Measurements from ENCODE around the gene LRCH4. TPM values are rescaled to one million over a fixed set of nuclear protein-coding genes. Genes with fewer than 3 reads are reported as not detected.

The LRCH4 gene
- total RNA-seq, 1 experiment from 2014 or later, result 66.4 TPM

GRCh38 chr7:100570954-100571828 lies 14.7 kb downstream of the LRCH4 start:
- DNase-seq (ENCODE audit: low read depth, low spot score), result no peak
- in situ Hi-C loops (cut with HindIII; ENCODE audit: low pct_unique_long_range_greater_than_20kb, low sequenced_read_pairs), result no loop called here
- ATAC-seq, result no peak

More at GRCh38 chr7:100570954-100571828, 14.7 kb downstream of the LRCH4 start:
- no peak for TF ChIP-seq POLR2AphosphoS5 (IDR thresholded peaks at IDR 0.05; ENCODE audit: low read depth, low read length)
- TF ChIP-seq CTCF (IDR thresholded peaks at IDR 0.05), result no peak
- no peak for TF ChIP-seq TCF7L2 (IDR thresholded peaks at IDR 0.05; ENCODE audit: low read depth, low read length)
- TF ChIP-seq SIN3A (IDR thresholded peaks at IDR 0.05; ENCODE audit: borderline replicate concordance, insufficient read depth, low read depth, low read length), result no peak
- TF ChIP-seq, protein P1, sequence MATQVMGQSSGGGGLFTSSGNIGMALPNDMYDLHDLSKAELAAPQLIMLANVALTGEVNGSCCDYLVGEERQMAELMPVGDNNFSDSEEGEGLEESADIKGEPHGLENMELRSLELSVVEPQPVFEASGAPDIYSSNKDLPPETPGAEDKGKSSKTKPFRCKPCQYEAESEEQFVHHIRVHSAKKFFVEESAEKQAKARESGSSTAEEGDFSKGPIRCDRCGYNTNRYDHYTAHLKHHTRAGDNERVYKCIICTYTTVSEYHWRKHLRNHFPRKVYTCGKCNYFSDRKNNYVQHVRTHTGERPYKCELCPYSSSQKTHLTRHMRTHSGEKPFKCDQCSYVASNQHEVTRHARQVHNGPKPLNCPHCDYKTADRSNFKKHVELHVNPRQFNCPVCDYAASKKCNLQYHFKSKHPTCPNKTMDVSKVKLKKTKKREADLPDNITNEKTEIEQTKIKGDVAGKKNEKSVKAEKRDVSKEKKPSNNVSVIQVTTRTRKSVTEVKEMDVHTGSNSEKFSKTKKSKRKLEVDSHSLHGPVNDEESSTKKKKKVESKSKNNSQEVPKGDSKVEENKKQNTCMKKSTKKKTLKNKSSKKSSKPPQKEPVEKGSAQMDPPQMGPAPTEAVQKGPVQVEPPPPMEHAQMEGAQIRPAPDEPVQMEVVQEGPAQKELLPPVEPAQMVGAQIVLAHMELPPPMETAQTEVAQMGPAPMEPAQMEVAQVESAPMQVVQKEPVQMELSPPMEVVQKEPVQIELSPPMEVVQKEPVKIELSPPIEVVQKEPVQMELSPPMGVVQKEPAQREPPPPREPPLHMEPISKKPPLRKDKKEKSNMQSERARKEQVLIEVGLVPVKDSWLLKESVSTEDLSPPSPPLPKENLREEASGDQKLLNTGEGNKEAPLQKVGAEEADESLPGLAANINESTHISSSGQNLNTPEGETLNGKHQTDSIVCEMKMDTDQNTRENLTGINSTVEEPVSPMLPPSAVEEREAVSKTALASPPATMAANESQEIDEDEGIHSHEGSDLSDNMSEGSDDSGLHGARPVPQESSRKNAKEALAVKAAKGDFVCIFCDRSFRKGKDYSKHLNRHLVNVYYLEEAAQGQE (IDR thresholded peaks at IDR 0.05; ENCODE audit: insufficient read depth in 1 of 2, low read depth in 2 of 2, low read length in 1 of 2), result no peak
- H3K36me3 ChIP-seq (ENCODE audit: control insufficient read depth, insufficient read depth, low read length), result no peaks in the 10 kb centered on the region
- no peaks in the 10 kb centered on the region for H3K27me3 ChIP-seq (ENCODE audit: control insufficient read depth, insufficient read depth, low read length)
- peaks cover 44% of the 10 kb centered on the region for H3K4me1 ChIP-seq (ENCODE audit: control insufficient read depth, insufficient read depth, low read length)
- intact Hi-C loops (cut with micrococcal nuclease; ENCODE audit: unreplicated experiment), result no loop called here
- no peaks in the 10 kb centered on the region for H3K9me3 ChIP-seq (ENCODE audit: control insufficient read depth, insufficient read depth, low read depth, low read length)
- no peak overlapping the region for H3K4me3 ChIP-seq (ENCODE audit: low read depth in 2 of 2, low read length in 2 of 2)
- BruUV-seq (replicated peaks), result no TSS peak
- POLR2A ChIA-PET, result interaction anchor here (0.6 kb wide), 1 partner anchor 475 kb away, joined by 3 read pairs; no protein-coding TSS in a partner anchor
- CTCF ChIA-PET, result interaction anchor here (0.6 kb wide), 2 partner anchors 18 to 127 kb away, joined by 3 to 6 read pairs; no protein-coding TSS in a partner anchor
- no peak overlapping the region; the same call in 1 of the 2 replicates for H3K27ac ChIP-seq (ENCODE audit: low read length)
